Fibroblast of lung (primary cell): Measurements from ENCODE around the gene MCF2L2.

Experiments
- CTCF ChIP-seq, 2 donors: IDR thresholded peaks in 1 of 2; conservative IDR thresholded peaks in 1 of 2; 1 replicate in 1 of 2; 2 replicates in 1 of 2; pipeline ENCODE4 v1.5.1; 2011 to 2012; ENCODE audit warnings: low read length in 2 of 2, control low read depth in 1 of 2, inconsistent platforms in 1 of 2, low read depth in 1 of 2, mild to moderate bottlenecking in 1 of 2
- EZH2 ChIP-seq: IDR thresholded peaks from 2 replicates; pipeline ENCODE4 v1.5.1; 2012; ENCODE audit warnings: low read length, control low read depth, mild to moderate bottlenecking; ENCODE audit errors: missing control alignments

GRCh38 chr3:183443395-183444385, 15.3 kb upstream of the MCF2L2 start:
- TF ChIP-seq CTCF (conservative IDR thresholded peaks at IDR 0.05 in 1 of 2, IDR thresholded peaks at IDR 0.05 in 1 of 2; ENCODE audit: low read depth in 1 of 2, low read length in 2 of 2), result no peak
- no peak for TF ChIP-seq EZH2
